ENCODE results near the gene CHP2. TPM values are rescaled to one million over a fixed set of nuclear protein-coding genes. Genes with fewer than 3 reads are reported as not detected.

The CHP2 gene
- total and polyA plus RNA-seq, 2 of the 13 experiments (the other 11 are each of a cell fraction or from before 2014, with no cell fraction given) = not detected

DNA sequence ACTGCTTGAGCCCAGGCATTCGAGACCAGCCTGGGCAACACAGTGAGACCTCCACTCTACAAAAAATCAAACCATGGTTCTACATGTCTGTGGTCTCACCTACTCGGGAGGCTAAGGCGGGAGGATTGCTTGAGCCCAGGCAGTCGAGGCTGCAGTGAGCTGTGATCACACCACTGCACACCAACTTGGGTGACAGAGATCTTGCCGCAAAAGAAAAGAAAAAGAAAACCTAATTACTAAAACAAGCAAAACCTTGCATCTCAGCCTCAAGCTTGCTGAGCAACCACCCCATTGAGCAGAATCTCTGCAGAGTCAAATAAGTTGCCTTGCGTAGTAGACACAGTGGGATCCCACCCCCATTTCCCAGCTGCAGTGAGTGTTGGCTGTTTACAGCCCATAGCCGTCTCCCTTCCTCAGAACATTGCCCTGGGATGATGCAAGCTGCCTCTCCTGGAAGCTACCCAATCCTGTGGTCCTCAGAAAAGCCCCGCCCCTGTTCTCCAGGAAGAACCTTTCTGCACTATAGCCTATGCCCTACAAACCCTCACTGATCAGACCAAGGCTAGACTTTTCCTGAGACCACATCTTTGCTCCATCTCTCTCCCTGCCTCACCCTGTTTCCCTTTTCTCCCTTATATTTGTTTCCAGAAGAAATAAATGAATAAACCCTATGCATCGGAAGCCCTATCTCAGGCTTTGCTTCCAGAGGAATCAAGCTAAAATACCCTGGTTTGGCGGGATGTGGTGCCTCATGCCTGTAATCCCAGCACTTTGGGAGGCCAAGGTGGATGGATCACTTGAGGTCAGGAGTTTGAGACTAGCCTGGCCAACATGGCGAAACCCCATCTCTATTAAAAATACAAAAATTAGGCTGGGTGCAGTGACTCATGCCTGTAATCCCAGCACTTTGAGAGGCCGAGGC lies 25.1 kb upstream of the CHP2 start (continued):
- TF ChIP-seq YEATS2 (CRISPR knock-in tag; IDR thresholded peaks at IDR 0.05; ENCODE audit: borderline replicate concordance) (no peak; the same call in 1 of the 2 replicates), KDM4B (CRISPR knock-in tag; IDR thresholded peaks at IDR 0.05) (no peak), YEATS4 (CRISPR knock-in tag; IDR thresholded peaks at IDR 0.05; ENCODE audit: borderline replicate concordance) (no peak), SOX6 (IDR thresholded peaks at IDR 0.05) (no peak), SOX6 (CRISPR knock-in tag; IDR thresholded peaks at IDR 0.05) (peak; percentile 56), GPN1 (CRISPR knock-in tag; IDR thresholded peaks at IDR 0.05; ENCODE audit: borderline replicate concordance) (no peak), FOXO1 (CRISPR knock-in tag; IDR thresholded peaks at IDR 0.05) (peak; percentile 53), ZNF33B (CRISPR knock-in tag; IDR thresholded peaks at IDR 0.05) (no peak), SALL2 (CRISPR knock-in tag; IDR thresholded peaks at IDR 0.05) (no peak), SAP130 (CRISPR knock-in tag; IDR thresholded peaks at IDR 0.05; ENCODE audit: low read depth) (peak; percentile 46), SMC3 (IDR thresholded peaks at IDR 0.05; ENCODE audit: low read length) (no peak; the same call in 1 of the 2 replicates), RBAK (CRISPR knock-in tag; IDR thresholded peaks at IDR 0.05) (no peak), THYN1 (CRISPR knock-in tag; IDR thresholded peaks at IDR 0.05; ENCODE audit: borderline replicate concordance, low read depth) (no peak), ZNF343 (CRISPR knock-in tag; IDR thresholded peaks at IDR 0.05) (no peak), SP4 (CRISPR knock-in tag; IDR thresholded peaks at IDR 0.05) (peak; percentile 39; the same call in 1 of the 2 replicates), MZF1 (CRISPR knock-in tag; IDR thresholded peaks at IDR 0.05; ENCODE audit: borderline replicate concordance) (no peak), KDM6A (CRISPR knock-in tag; IDR thresholded peaks at IDR 0.05; ENCODE audit: low read depth) (no peak), HOXA3 (CRISPR knock-in tag; IDR thresholded peaks at IDR 0.05) (no peak), ZFP1 (CRISPR knock-in tag; IDR thresholded peaks at IDR 0.05) (no peak), RXRB (CRISPR knock-in tag; IDR thresholded peaks at IDR 0.05; ENCODE audit: borderline replicate concordance) (0 out of 2 replicates have a peak, but pooled peaks have one; percentile 59), ZSCAN20 (CRISPR knock-in tag; IDR thresholded peaks at IDR 0.05; ENCODE audit: borderline replicate concordance) (no peak), TEAD2 (CRISPR knock-in tag; IDR thresholded peaks at IDR 0.05) (no peak), ZC3H13 (CRISPR knock-in tag; IDR thresholded peaks at IDR 0.05) (no peak)
- TF ChIP-seq, protein P1, sequence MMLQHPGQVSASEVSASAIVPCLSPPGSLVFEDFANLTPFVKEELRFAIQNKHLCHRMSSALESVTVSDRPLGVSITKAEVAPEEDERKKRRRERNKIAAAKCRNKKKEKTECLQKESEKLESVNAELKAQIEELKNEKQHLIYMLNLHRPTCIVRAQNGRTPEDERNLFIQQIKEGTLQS (CRISPR knock-in tag; IDR thresholded peaks at IDR 0.05) = peak; percentile 78
- TF ChIP-seq, protein P2, sequence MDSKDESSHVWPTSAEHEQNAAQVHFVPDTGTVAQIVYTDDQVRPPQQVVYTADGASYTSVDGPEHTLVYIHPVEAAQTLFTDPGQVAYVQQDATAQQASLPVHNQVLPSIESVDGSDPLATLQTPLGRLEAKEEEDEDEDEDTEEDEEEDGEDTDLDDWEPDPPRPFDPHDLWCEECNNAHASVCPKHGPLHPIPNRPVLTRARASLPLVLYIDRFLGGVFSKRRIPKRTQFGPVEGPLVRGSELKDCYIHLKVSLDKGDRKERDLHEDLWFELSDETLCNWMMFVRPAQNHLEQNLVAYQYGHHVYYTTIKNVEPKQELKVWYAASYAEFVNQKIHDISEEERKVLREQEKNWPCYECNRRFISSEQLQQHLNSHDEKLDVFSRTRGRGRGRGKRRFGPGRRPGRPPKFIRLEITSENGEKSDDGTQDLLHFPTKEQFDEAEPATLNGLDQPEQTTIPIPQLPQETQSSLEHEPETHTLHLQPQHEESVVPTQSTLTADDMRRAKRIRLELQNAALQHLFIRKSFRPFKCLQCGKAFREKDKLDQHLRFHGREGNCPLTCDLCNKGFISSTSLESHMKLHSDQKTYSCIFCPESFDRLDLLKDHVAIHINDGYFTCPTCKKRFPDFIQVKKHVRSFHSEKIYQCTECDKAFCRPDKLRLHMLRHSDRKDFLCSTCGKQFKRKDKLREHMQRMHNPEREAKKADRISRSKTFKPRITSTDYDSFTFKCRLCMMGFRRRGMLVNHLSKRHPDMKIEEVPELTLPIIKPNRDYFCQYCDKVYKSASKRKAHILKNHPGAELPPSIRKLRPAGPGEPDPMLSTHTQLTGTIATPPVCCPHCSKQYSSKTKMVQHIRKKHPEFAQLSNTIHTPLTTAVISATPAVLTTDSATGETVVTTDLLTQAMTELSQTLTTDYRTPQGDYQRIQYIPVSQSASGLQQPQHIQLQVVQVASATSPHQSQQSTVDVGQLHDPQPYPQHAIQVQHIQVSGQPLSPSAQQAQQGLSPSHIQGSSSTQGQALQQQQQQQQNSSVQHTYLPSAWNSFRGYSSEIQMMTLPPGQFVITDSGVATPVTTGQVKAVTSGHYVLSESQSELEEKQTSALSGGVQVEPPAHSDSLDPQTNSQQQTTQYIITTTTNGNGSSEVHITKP (CRISPR knock-in tag; IDR thresholded peaks at IDR 0.05; ENCODE audit: low read depth) = peak; percentile 91
- TF ChIP-seq, protein P3, sequence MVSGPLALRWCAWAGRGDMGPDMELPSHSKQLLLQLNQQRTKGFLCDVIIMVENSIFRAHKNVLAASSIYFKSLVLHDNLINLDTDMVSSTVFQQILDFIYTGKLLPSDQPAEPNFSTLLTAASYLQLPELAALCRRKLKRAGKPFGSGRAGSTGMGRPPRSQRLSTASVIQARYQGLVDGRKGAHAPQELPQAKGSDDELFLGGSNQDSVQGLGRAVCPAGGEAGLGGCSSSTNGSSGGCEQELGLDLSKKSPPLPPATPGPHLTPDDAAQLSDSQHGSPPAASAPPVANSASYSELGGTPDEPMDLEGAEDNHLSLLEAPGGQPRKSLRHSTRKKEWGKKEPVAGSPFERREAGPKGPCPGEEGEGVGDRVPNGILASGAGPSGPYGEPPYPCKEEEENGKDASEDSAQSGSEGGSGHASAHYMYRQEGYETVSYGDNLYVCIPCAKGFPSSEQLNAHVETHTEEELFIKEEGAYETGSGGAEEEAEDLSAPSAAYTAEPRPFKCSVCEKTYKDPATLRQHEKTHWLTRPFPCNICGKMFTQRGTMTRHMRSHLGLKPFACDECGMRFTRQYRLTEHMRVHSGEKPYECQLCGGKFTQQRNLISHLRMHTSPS (CRISPR knock-in tag; IDR thresholded peaks at IDR 0.05; ENCODE audit: low read depth) = no peak

Measured in HepG2 (cell line).